Measurements from ENCODE around the gene ZC2HC1B. TPM values are rescaled to one million over a fixed set of nuclear protein-coding genes. Genes with fewer than 3 reads are reported as not detected.

The ZC2HC1B gene, protein sequence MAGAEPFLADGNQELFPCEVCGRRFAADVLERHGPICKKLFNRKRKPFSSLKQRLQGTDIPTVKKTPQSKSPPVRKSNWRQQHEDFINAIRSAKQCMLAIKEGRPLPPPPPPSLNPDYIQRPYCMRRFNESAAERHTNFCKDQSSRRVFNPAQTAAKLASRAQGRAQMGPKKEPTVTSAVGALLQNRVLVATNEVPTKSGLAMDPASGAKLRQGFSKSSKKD
- total RNA-seq (2013) = 0.08 TPM
- polyA plus RNA-seq (not detected), polyA minus RNA-seq (not detected in 2 replicates), total RNA-seq (0 to 0.12 (median 0) reads per million in 11 experiments)

GRCh38 chr6:143864234-143864633 is at the start of gene ZC2HC1B:
TSS of gene ZC2HC1B (plus strand) at chr6:143864474. CDS start at chr6:143864540, 66 bp downstream.
- no peak for TF ChIP-seq CTCF (IDR thresholded peaks at IDR 0.05)
- Mint-ChIP-seq H3K4me1 (no peaks in the 10 kb centered on the region), H3K27me3 (ENCODE audit: low read depth in 3 of 3) (peaks cover 0 to 1% (median 0%) of the 10 kb centered on the region in 3 donors), H3K9me3 (peaks cover 0 to 5% (median 0%) of the 10 kb centered on the region in 7 donors), H3K27ac (peak within 1 kb of the TSS in 1 of 7 donors; percentile 6), H3K4me3 (no peak within 1 kb of the TSS), H3K36me3 (peaks cover 54 to 75% of the 10 kb centered on the region in 2 donors)
- Histone ChIP-seq H3K4me2 (replicated peaks; ENCODE audit: extremely low read depth, low read length, poor library complexity, severe bottlenecking) (no peak within 1 kb of the TSS), H3K4me3 (replicated peaks in 1 of 3; ENCODE audit: low read depth in 2 of 3, low read length in 3 of 3) (no peak within 1 kb of the TSS), H3K36me3 (replicated peaks in 1 of 2; ENCODE audit: control insufficient read depth in 1 of 2, insufficient read depth in 2 of 2, low read length in 2 of 2) (peaks cover 59 to 72% of the 10 kb centered on the region in 2 donors), H3K27me3 (ENCODE audit: control insufficient read depth in 2 of 2, insufficient read depth in 2 of 2, low read length in 2 of 2) (no peaks in the 10 kb centered on the region), H3K79me2 (ENCODE audit: insufficient read depth, low read length) (no peaks in the 10 kb centered on the region), H4K20me1 (ENCODE audit: insufficient read depth, low read length) (no peaks in the 10 kb centered on the region), H3K27ac (ENCODE audit: low read depth in 1 of 2, low read length in 2 of 2) (no peak within 1 kb of the TSS), H3K4me1 (ENCODE audit: control insufficient read depth in 1 of 2, insufficient read depth in 2 of 2, low read length in 2 of 2) (no peaks in the 10 kb centered on the region), H3K9ac (ENCODE audit: insufficient read depth, low read length, poor library complexity, severe bottlenecking) (no peak within 1 kb of the TSS), H2AFZ (ENCODE audit: insufficient read depth, low read depth, low read length, poor library complexity, severe bottlenecking) (no peak within 1 kb of the TSS), H3K9me3 (replicated peaks in 1 of 2; ENCODE audit: control insufficient read depth in 1 of 2, insufficient read depth in 1 of 2, low read length in 2 of 2) (no peaks in the 10 kb centered on the region)
- no CpG with 5 or more reads among the region's 1 CpG for WGBS (ENCODE audit: insufficient coverage)
- intact Hi-C loops (cut with micrococcal nuclease) = no loop called here
- no peak for DNase-seq

DNA sequence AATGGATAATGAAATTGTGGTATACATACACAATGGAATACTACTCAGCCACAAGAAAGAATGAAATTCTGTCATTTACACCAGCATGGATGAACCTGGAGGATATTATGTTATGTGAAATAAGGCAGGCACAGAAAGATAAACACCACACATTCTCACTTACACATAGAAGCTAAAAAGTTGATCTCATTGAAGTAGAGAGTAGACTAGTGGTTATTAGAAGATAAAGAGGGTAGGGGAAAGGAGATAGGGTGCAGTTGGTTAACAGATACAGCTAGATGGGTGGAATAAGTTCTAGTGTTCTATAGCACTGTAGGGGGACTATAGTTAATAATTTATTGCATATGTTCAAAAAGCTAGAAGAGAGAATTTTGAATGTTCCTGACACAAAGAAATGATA is 46.7 kb upstream of the ZC2HC1B start:
- no peak for DNase-seq
- H4K20me1 ChIP-seq (ENCODE audit: insufficient read depth, low read length) = no peaks in the 10 kb centered on the region
- no peak overlapping the region for H3K27ac ChIP-seq (ENCODE audit: low read depth in 1 of 2, low read length in 2 of 2)
- Mint-ChIP-seq H3K9me3 (peaks cover 0 to 3% (median 0%) of the 10 kb centered on the region in 7 donors), H3K27me3 (ENCODE audit: low read depth in 3 of 3) (no peaks in the 10 kb centered on the region), H3K27ac (peak overlapping the region in 2 of 7 donors; percentile 42 to 55), H3K4me1 (no peaks in the 10 kb centered on the region), H3K4me3 (no peak overlapping the region), H3K36me3 (peaks cover 29 to 41% of the 10 kb centered on the region in 2 donors)
- TF ChIP-seq CTCF (IDR thresholded peaks at IDR 0.05) = no peak
- no peaks in the 10 kb centered on the region for H3K27me3 ChIP-seq (ENCODE audit: control insufficient read depth in 2 of 2, insufficient read depth in 2 of 2, low read length in 2 of 2)
- no peaks in the 10 kb centered on the region for H3K9me3 ChIP-seq (replicated peaks in 1 of 2; ENCODE audit: control insufficient read depth in 1 of 2, insufficient read depth in 1 of 2, low read length in 2 of 2)
- intact Hi-C loops (cut with micrococcal nuclease) = no loop called here
- no peak overlapping the region for H3K4me3 ChIP-seq (replicated peaks in 1 of 3; ENCODE audit: low read depth in 2 of 3, low read length in 3 of 3)
- H2AFZ ChIP-seq (ENCODE audit: insufficient read depth, low read depth, low read length, poor library complexity, severe bottlenecking) = no peak overlapping the region
- no peaks in the 10 kb centered on the region for H3K4me1 ChIP-seq (ENCODE audit: control insufficient read depth in 1 of 2, insufficient read depth in 2 of 2, low read length in 2 of 2)
- peaks cover under 1 to 39% of the 10 kb centered on the region in 2 donors for H3K36me3 ChIP-seq (replicated peaks in 1 of 2; ENCODE audit: control insufficient read depth in 1 of 2, insufficient read depth in 2 of 2, low read length in 2 of 2)
- no peaks in the 10 kb centered on the region for H3K79me2 ChIP-seq (ENCODE audit: insufficient read depth, low read length)
- no peak overlapping the region for H3K4me2 ChIP-seq (replicated peaks; ENCODE audit: extremely low read depth, low read length, poor library complexity, severe bottlenecking)
- no peak overlapping the region for H3K9ac ChIP-seq (ENCODE audit: insufficient read depth, low read length, poor library complexity, severe bottlenecking)

Data from CD14-positive monocyte (primary cell).